Retinal pigment epithelial cell (primary cell): ENCODE results near the gene NFIB.

Experiments used
- DNase-seq: peaks from one replicate; pipeline ENCODE4 v3.0.0-alpha.2; 2010; ENCODE audit warnings: low read depth
- H3K4me3 ChIP-seq: 2 replicates; pipeline ENCODE4 v1.5.1; 2011; ENCODE audit warnings: mild to moderate bottlenecking, low read length, control low read depth, moderate library complexity
- TF ChIP-seq, protein P1 (sequence below): conservative IDR thresholded peaks from 2 replicates; pipeline ENCODE4 v1.5.1; 2011; ENCODE audit warnings: low read depth, low read length, control low read depth, inconsistent platforms

NFIB gene

DNA sequence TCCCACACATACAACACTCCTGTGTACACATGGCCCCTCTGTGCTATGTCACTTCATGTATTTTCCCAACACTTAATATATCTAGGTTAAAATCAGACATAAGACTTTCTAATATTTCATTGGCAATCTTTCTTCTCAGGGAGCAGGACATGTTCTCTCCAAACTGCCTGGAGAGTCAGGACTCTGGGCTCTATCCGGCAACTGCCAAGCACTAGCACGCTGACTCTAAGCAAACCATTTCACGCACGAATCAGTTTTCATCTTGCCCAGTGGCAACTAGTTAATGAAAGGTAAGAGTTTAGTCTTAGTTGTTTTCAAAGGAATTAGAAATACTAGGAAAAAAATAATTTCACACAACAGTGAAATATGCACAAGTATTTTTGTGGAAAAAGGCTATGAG is 124.8 kb downstream of the NFIB start:
- no peak for DNase-seq
- TF ChIP-seq, protein P1, sequence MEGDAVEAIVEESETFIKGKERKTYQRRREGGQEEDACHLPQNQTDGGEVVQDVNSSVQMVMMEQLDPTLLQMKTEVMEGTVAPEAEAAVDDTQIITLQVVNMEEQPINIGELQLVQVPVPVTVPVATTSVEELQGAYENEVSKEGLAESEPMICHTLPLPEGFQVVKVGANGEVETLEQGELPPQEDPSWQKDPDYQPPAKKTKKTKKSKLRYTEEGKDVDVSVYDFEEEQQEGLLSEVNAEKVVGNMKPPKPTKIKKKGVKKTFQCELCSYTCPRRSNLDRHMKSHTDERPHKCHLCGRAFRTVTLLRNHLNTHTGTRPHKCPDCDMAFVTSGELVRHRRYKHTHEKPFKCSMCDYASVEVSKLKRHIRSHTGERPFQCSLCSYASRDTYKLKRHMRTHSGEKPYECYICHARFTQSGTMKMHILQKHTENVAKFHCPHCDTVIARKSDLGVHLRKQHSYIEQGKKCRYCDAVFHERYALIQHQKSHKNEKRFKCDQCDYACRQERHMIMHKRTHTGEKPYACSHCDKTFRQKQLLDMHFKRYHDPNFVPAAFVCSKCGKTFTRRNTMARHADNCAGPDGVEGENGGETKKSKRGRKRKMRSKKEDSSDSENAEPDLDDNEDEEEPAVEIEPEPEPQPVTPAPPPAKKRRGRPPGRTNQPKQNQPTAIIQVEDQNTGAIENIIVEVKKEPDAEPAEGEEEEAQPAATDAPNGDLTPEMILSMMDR = no peak

DNA sequence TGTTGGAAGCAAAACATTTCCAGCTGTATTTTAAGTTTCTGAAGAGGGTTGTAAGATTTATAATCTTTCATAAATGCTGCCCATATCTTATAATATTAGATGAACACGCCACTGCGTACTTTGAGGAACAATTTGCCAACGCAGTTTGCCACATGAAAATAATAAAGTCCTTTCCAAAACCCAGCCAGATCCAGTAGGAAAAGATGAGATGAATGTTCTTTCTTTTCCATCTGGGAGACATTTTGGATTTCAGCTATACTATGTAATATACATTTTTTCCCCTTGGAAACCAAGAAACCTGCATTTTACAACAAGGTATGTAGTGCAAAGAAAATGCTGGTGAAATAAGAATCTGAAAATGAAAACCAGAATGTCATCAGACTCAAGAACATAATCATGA is 125.4 kb downstream of the NFIB start:
- no peak for DNase-seq
- TF ChIP-seq, protein P1 = no peak
- H3K4me3 ChIP-seq = no peak overlapping the region

More for the DNA sequence above, 124.8 kb downstream of the NFIB start:
- no peak overlapping the region for H3K4me3 ChIP-seq

- TF ChIP-seq, protein P1 = no peak
- no peak for DNase-seq
- no peak overlapping the region for H3K4me3 ChIP-seq
These were observed 125.9 kb downstream of the NFIB start for GRCh38 chr9:14188011-14188410.

GRCh38 chr9:14186096-14186495 is 127.8 kb downstream of the NFIB start:
- no peak overlapping the region for H3K4me3 ChIP-seq
- TF ChIP-seq, protein P1 = no peak
- DNase-seq = no peak

DNA sequence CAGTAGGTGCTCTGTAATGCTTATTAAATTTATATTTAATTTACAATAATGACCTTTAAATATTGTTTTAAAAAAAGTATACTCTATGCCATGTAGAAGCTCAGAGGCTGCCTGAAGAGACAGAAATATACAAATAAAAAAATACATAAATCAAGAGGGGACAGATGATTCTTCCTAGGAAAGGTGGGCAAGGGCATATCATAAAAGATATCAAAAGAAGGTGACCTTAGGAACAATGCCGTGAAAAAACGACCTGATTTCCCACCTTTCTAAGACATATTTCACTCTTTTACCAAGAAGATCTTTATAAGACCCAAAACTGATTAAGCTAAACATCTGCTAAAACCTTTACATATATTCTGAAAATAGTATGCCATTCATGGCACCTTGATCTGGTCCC is 128.9 kb downstream of the NFIB start:
- H3K4me3 ChIP-seq = no peak overlapping the region
- TF ChIP-seq, protein P1 = no peak
- no peak for DNase-seq

GRCh38 chr9:14183001-14183400 is 130.9 kb downstream of the NFIB start:
- no peak overlapping the region for H3K4me3 ChIP-seq
- TF ChIP-seq, protein P1 = no peak
- DNase-seq = no peak

DNA sequence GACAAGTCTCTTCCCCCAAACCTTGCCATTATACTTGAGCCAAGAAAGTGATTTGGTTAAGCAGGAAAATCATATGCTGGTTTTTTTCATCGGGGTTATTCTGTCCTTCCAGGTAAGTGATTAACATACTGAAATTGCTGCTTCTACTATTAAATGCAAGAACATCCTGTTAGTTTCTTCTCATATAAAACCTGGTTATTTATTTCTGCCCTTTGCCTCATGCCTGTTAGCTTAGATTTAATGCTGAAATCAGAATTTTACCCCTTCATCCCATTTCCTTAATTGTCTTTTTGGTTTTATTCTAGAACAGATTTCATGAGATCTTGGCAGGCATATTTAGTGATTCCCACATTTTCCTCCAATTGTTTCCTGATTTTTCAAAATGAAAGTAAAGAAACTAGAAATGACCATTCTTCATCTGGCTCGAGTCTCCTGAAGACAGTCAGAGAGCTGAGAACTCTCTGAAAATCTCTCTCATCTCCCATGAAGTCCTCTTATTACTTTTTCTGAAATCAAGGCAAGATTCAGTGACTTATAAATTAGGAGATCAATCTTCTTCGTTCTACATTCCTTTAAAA is 132.9 kb downstream of the NFIB start:
- TF ChIP-seq, protein P1 = no peak
- no peak overlapping the region for H3K4me3 ChIP-seq
- no peak for DNase-seq
